Measurements from ENCODE around the gene NHEJ1. TPM values are rescaled to one million over a fixed set of nuclear protein-coding genes. Genes with fewer than 3 reads are reported as not detected.

The NHEJ1 gene
- total and polyA plus RNA-seq, 9 donors, result 11.4 to 18.5 (median 14.1) TPM

GRCh38 chr2:219124381-219125110, 36.1 kb downstream of the NHEJ1 start:
- H3K27me3 ChIP-seq (ENCODE audit: control insufficient read depth, insufficient read depth, low read length), result no peaks in the 10 kb centered on the region
- H3K27ac ChIP-seq (ENCODE audit: low read length), result no peak overlapping the region
- 77% methylated on average over 3 of the region's 4 CpGs for WGBS (ENCODE audit: insufficient coverage)
- no peaks in the 10 kb centered on the region for H3K36me3 ChIP-seq (ENCODE audit: control insufficient read depth, insufficient read depth, low read length)
- no peaks in the 10 kb centered on the region for H3K4me1 ChIP-seq (ENCODE audit: control insufficient read depth, insufficient read depth, low read length)
- H3K9me3 ChIP-seq (replicated peaks; ENCODE audit: control insufficient read depth, low read depth, low read length), result no peaks in the 10 kb centered on the region
- DNase-seq, result no peak
- H3K4me3 ChIP-seq (ENCODE audit: low read length), result no peak overlapping the region

GRCh38 chr2:219123356-219124135, 37.1 kb downstream of the NHEJ1 start:
- H3K4me1 ChIP-seq (ENCODE audit: control insufficient read depth, insufficient read depth, low read length), result peaks cover 4% of the 10 kb centered on the region
- H3K4me3 ChIP-seq (ENCODE audit: low read length), result no peak overlapping the region
- no peak for DNase-seq
- 100% methylated on average over 2 of the region's 8 CpGs for WGBS (ENCODE audit: insufficient coverage)
- H3K27ac ChIP-seq (ENCODE audit: low read length), result no peak overlapping the region
- H3K36me3 ChIP-seq (ENCODE audit: control insufficient read depth, insufficient read depth, low read length), result no peaks in the 10 kb centered on the region
- no peaks in the 10 kb centered on the region for H3K27me3 ChIP-seq (ENCODE audit: control insufficient read depth, insufficient read depth, low read length)
- no peaks in the 10 kb centered on the region for H3K9me3 ChIP-seq (replicated peaks; ENCODE audit: control insufficient read depth, low read depth, low read length)

- Histone ChIP-seq H3K9me3 (replicated peaks; ENCODE audit: control insufficient read depth, low read depth, low read length) (no peaks in the 10 kb centered on the region), H3K27ac (ENCODE audit: low read length) (no peak overlapping the region), H3K36me3 (ENCODE audit: control insufficient read depth, insufficient read depth, low read length) (no peaks in the 10 kb centered on the region), H3K27me3 (ENCODE audit: control insufficient read depth, insufficient read depth, low read length) (no peaks in the 10 kb centered on the region), H3K4me1 (ENCODE audit: control insufficient read depth, insufficient read depth, low read length) (peaks cover 10% of the 10 kb centered on the region), H3K4me3 (ENCODE audit: low read length) (no peak overlapping the region)
- no peak for DNase-seq
- 100% methylated on average over 1 of the region's 5 CpGs for WGBS (ENCODE audit: insufficient coverage)
Measured at GRCh38 chr2:219122202-219122980, 38.2 kb downstream of the NHEJ1 start.

- H3K4me3 ChIP-seq (ENCODE audit: low read length), result no peak overlapping the region
Measured at GRCh38 chr2:219120082-219120481, 40.5 kb downstream of the NHEJ1 start.

GRCh38 chr2:219119422-219120043, 41.1 kb downstream of the NHEJ1 start:
- H3K4me1 ChIP-seq (ENCODE audit: control insufficient read depth, insufficient read depth, low read length), result peaks cover 10% of the 10 kb centered on the region
- peak; percentile 55 for DNase-seq
- H3K4me3 ChIP-seq (ENCODE audit: low read length), result no peak overlapping the region
- no peaks in the 10 kb centered on the region for H3K9me3 ChIP-seq (replicated peaks; ENCODE audit: control insufficient read depth, low read depth, low read length)
- H3K27me3 ChIP-seq (ENCODE audit: control insufficient read depth, insufficient read depth, low read length), result no peaks in the 10 kb centered on the region
- no peak overlapping the region for H3K27ac ChIP-seq (ENCODE audit: low read length)
- WGBS (ENCODE audit: insufficient coverage), result 65% methylated on average over 2 of the region's 7 CpGs
- H3K36me3 ChIP-seq (ENCODE audit: control insufficient read depth, insufficient read depth, low read length), result no peaks in the 10 kb centered on the region

More at GRCh38 chr2:219120082-219120481, 40.5 kb downstream of the NHEJ1 start:
- H3K4me1 ChIP-seq (ENCODE audit: control insufficient read depth, insufficient read depth, low read length), result peaks cover 10% of the 10 kb centered on the region
- no peak overlapping the region for H3K27ac ChIP-seq (ENCODE audit: low read length)
- H3K36me3 ChIP-seq (ENCODE audit: control insufficient read depth, insufficient read depth, low read length), result no peaks in the 10 kb centered on the region
- DNase-seq, result no peak
- H3K27me3 ChIP-seq (ENCODE audit: control insufficient read depth, insufficient read depth, low read length), result no peaks in the 10 kb centered on the region
- H3K9me3 ChIP-seq (replicated peaks; ENCODE audit: control insufficient read depth, low read depth, low read length), result no peaks in the 10 kb centered on the region

GRCh38 chr2:219118504-219118903, 42.1 kb downstream of the NHEJ1 start:
- WGBS (ENCODE audit: insufficient coverage), result 41% methylated on average over 12 of the region's 12 CpGs
- DNase-seq, result peak; percentile 36
- H3K4me3 ChIP-seq (ENCODE audit: low read length), result no peak overlapping the region
- no peaks in the 10 kb centered on the region for H3K9me3 ChIP-seq (replicated peaks; ENCODE audit: control insufficient read depth, low read depth, low read length)
- no peak overlapping the region for H3K27ac ChIP-seq (ENCODE audit: low read length)
- H3K4me1 ChIP-seq (ENCODE audit: control insufficient read depth, insufficient read depth, low read length), result peaks cover 10% of the 10 kb centered on the region
- no peaks in the 10 kb centered on the region for H3K36me3 ChIP-seq (ENCODE audit: control insufficient read depth, insufficient read depth, low read length)
- no peaks in the 10 kb centered on the region for H3K27me3 ChIP-seq (ENCODE audit: control insufficient read depth, insufficient read depth, low read length)

- Histone ChIP-seq H3K36me3 (ENCODE audit: control insufficient read depth, insufficient read depth, low read length) (no peaks in the 10 kb centered on the region), H3K4me3 (ENCODE audit: low read length) (no peak overlapping the region)
- 45% methylated on average over 4 of the region's 8 CpGs for WGBS (ENCODE audit: insufficient coverage)
Measured at GRCh38 chr2:219116776-219117646, 43.6 kb downstream of the NHEJ1 start.

GRCh38 chr2:219112651-219113338, 47.8 kb downstream of the NHEJ1 start:
- DNase-seq, result no peak
- H3K9me3 ChIP-seq (replicated peaks; ENCODE audit: control insufficient read depth, low read depth, low read length), result no peaks in the 10 kb centered on the region
- no peaks in the 10 kb centered on the region for H3K4me1 ChIP-seq (ENCODE audit: control insufficient read depth, insufficient read depth, low read length)
- no peaks in the 10 kb centered on the region for H3K27me3 ChIP-seq (ENCODE audit: control insufficient read depth, insufficient read depth, low read length)
- WGBS (ENCODE audit: insufficient coverage), result 57% methylated on average over 1 of the region's 9 CpGs
- H3K36me3 ChIP-seq (ENCODE audit: control insufficient read depth, insufficient read depth, low read length), result no peaks in the 10 kb centered on the region
- no peak overlapping the region for H3K4me3 ChIP-seq (ENCODE audit: low read length)
- no peak overlapping the region for H3K27ac ChIP-seq (ENCODE audit: low read length)

More at GRCh38 chr2:219116776-219117646, 43.6 kb downstream of the NHEJ1 start:
- Histone ChIP-seq H3K9me3 (replicated peaks; ENCODE audit: control insufficient read depth, low read depth, low read length) (no peaks in the 10 kb centered on the region), H3K4me1 (ENCODE audit: control insufficient read depth, insufficient read depth, low read length) (peaks cover 10% of the 10 kb centered on the region), H3K27ac (ENCODE audit: low read length) (no peak overlapping the region), H3K27me3 (ENCODE audit: control insufficient read depth, insufficient read depth, low read length) (no peaks in the 10 kb centered on the region)
- no peak for DNase-seq

GRCh38 chr2:219112062-219112406, 48.6 kb downstream of the NHEJ1 start:
- Histone ChIP-seq H3K27ac (ENCODE audit: low read length) (no peak overlapping the region), H3K9me3 (replicated peaks; ENCODE audit: control insufficient read depth, low read depth, low read length) (no peaks in the 10 kb centered on the region), H3K27me3 (ENCODE audit: control insufficient read depth, insufficient read depth, low read length) (no peaks in the 10 kb centered on the region), H3K4me3 (ENCODE audit: low read length) (no peak overlapping the region), H3K4me1 (ENCODE audit: control insufficient read depth, insufficient read depth, low read length) (no peaks in the 10 kb centered on the region), H3K36me3 (ENCODE audit: control insufficient read depth, insufficient read depth, low read length) (no peaks in the 10 kb centered on the region)
- DNase-seq, result no peak
- 92% methylated on average over 1 of the region's 2 CpGs for WGBS (ENCODE audit: insufficient coverage)
